Measurements from ENCODE around the gene ICE2. TPM values are rescaled to one million over a fixed set of nuclear protein-coding genes. Genes with fewer than 3 reads are reported as not detected.

Gene ICE2
- total and polyA plus RNA-seq, 8 donors: 10.5 to 127 (median 31.5) TPM

DNA sequence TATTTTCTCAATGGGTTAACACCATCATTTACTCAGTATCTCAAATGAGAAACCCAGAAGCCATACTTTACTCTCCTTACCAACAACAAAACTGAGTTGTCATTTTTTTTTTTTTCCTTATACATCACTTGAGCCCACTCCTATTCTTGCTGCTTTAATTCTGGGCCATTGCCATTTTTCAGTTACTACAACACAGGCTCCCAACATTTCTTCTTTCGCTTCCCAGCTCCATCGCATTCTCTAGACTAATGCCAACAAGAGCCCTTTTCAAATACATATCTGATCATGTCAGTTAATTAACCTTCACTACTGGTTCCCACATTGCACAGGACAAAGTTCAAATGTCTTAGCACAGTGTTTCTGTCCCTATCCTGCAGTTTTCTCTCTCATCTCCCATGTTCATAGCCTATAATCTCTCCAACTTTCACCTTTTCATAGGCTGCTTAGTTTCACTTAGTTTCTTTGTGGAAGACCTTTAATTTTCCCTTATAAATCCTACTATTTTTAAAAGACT is 58.7 kb downstream of the ICE2 start:
- DNase-seq: peak in 1 of 2 donors; percentile 26
- TF ChIP-seq POLR2AphosphoS5 (IDR thresholded peaks at IDR 0.05) (no peak), POLR2A (IDR thresholded peaks at IDR 0.05) (no peak), EP300 (IDR thresholded peaks at IDR 0.05) (no peak)
- TF ChIP-seq, protein P1, sequence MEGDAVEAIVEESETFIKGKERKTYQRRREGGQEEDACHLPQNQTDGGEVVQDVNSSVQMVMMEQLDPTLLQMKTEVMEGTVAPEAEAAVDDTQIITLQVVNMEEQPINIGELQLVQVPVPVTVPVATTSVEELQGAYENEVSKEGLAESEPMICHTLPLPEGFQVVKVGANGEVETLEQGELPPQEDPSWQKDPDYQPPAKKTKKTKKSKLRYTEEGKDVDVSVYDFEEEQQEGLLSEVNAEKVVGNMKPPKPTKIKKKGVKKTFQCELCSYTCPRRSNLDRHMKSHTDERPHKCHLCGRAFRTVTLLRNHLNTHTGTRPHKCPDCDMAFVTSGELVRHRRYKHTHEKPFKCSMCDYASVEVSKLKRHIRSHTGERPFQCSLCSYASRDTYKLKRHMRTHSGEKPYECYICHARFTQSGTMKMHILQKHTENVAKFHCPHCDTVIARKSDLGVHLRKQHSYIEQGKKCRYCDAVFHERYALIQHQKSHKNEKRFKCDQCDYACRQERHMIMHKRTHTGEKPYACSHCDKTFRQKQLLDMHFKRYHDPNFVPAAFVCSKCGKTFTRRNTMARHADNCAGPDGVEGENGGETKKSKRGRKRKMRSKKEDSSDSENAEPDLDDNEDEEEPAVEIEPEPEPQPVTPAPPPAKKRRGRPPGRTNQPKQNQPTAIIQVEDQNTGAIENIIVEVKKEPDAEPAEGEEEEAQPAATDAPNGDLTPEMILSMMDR (IDR thresholded peaks at IDR 0.05): no peak
- WGBS, 5 donors: 61 to 87% (median 65%) methylated on average over 2 of the region's 2 CpGs
- intact Hi-C loops (cut with DNase I; ENCODE audit: low total_unique reads): no loop called here
- Histone ChIP-seq H3K4me3 (no peak overlapping the region), H3K36me3 (peaks cover 0 to 12% (median 2%) of the 10 kb centered on the region in 4 donors), H3K27me3 (no peaks in the 10 kb centered on the region), H3K9me3 (no peaks in the 10 kb centered on the region), H3K4me1 (peaks cover 0 to 50% (median 19%) of the 10 kb centered on the region in 4 donors), H3K27ac (no peak overlapping the region)

DNA sequence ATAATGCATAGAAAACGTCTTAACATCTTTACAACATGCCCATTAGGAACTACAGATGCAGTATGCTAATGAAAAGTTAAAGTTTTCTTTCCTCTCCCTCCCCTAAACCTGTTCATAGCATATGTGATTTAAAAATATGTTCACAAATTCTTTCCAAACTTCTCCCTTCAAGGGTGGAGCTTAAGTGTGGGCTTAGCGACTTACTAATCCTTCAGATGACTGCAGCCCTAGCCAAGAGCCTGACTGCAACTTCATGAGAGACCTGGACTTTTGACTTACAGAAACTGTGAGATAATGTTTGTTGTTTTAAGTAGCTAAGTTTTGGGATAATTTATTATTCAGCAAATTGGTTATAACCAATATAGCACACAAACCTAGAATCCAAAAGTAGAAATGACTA is 59.2 kb downstream of the ICE2 start:
- no peak overlapping the region for H3K27ac ChIP-seq
- TF ChIP-seq, protein P1 (IDR thresholded peaks at IDR 0.05): no peak
- TF ChIP-seq POLR2A (IDR thresholded peaks at IDR 0.05): no peak
- no peak for TF ChIP-seq EP300 (IDR thresholded peaks at IDR 0.05)
- TF ChIP-seq POLR2AphosphoS5 (IDR thresholded peaks at IDR 0.05): no peak
- intact Hi-C loops (cut with DNase I; ENCODE audit: low total_unique reads): no loop called here
- peaks cover 0 to 12% (median 2%) of the 10 kb centered on the region in 4 donors for H3K36me3 ChIP-seq
- no peaks in the 10 kb centered on the region for H3K27me3 ChIP-seq
- peaks cover 0 to 50% (median 19%) of the 10 kb centered on the region in 4 donors for H3K4me1 ChIP-seq
- no peaks in the 10 kb centered on the region for H3K9me3 ChIP-seq
- H3K4me3 ChIP-seq: no peak overlapping the region
- WGBS, 5 donors: 54 to 75% (median 57%) methylated on average over 2 of the region's 2 CpGs
- peak in 1 of 2 donors; percentile 56 for DNase-seq

DNA sequence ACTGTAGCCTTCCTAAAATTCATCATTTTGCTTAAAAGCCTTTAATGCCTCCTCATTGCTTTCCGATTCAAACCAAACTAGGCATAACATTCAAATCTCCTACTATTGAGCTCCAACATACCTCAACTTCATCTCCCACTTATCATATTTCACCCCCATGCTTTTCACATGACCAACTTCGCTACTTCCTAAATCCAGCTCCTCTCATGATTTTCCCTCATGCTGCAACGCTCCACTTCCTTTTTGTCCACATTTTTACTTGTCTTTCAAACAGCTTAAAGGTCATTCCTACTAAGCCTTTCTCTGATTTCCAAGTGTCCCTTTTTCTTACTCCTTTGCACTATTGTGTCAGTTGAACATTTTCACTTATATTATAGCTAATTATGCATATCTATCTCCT is 60.8 kb downstream of the ICE2 start:
- H3K36me3 ChIP-seq: peaks cover 0 to 12% (median 2%) of the 10 kb centered on the region in 4 donors
- H3K9me3 ChIP-seq: no peaks in the 10 kb centered on the region
- no peak overlapping the region for H3K4me3 ChIP-seq
- H3K27me3 ChIP-seq: no peaks in the 10 kb centered on the region
- no peak overlapping the region for H3K27ac ChIP-seq
- intact Hi-C loops (cut with DNase I; ENCODE audit: low total_unique reads): no loop called here
- TF ChIP-seq POLR2AphosphoS5 (IDR thresholded peaks at IDR 0.05) (no peak), POLR2A (IDR thresholded peaks at IDR 0.05) (no peak)
- no peak for DNase-seq
- peaks cover 5 to 50% (median 28%) of the 10 kb centered on the region in 4 donors for H3K4me1 ChIP-seq
- 82 to 95% (median 90%) methylated on average over 3 of the region's 3 CpGs for WGBS, 5 donors

DNA sequence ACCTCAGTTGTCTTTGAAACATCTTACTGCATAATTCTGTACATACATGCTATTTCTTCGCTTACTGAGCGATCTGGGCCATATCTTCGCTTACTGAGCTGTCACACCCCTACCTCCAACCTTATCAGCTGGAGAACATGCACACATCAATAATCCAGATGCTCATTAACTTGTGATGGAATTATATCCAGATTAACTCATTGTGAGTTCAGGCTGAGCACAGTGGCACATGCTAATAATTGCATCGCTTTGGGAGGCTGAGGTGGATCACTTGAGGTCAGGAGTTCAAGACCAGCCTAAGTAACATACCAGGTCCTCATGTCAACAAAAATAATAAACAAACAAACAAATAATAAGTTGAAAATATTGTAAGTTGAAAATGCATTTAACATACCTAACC is 61.8 kb downstream of the ICE2 start:
- Histone ChIP-seq H3K27ac (no peak overlapping the region), H3K4me3 (no peak overlapping the region), H3K36me3 (peaks cover 0 to 3% (median 0%) of the 10 kb centered on the region in 4 donors), H3K27me3 (no peaks in the 10 kb centered on the region), H3K9me3 (no peaks in the 10 kb centered on the region), H3K4me1 (peaks cover 5 to 47% (median 24%) of the 10 kb centered on the region in 4 donors)
- TF ChIP-seq EP300 (IDR thresholded peaks at IDR 0.05) (no peak), POLR2AphosphoS5 (IDR thresholded peaks at IDR 0.05) (no peak), POLR2A (IDR thresholded peaks at IDR 0.05) (no peak)
- TF ChIP-seq, protein P1 (IDR thresholded peaks at IDR 0.05): no peak
- 90 to 98% (median 94%) methylated on average over 4 of the region's 4 CpGs for WGBS, 5 donors
- DNase-seq: no peak
- intact Hi-C loops (cut with DNase I; ENCODE audit: low total_unique reads): no loop called here

DNA sequence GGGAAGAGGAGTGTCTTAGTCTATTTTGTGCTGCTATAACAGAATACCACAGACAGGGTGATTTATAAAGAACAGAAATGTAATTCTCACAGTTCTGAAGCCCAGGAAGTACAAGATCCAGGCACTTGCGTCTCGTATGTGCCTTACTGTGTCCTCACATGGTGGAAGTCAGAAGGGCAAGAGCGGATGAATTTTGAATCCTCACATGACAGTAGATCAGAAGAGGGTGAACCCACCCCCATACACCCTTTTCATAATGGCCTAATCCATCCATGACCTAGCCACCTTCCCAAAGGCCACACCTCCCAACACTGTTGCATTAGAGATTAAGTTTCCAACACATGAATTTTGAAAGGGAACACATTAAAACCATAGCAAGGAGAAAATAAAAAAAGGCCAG is 62.5 kb downstream of the ICE2 start:
- 95 to 98% (median 97%) methylated on average over 3 of the region's 3 CpGs for WGBS, 5 donors
- no peak overlapping the region for H3K4me3 ChIP-seq
- intact Hi-C loops (cut with DNase I; ENCODE audit: low total_unique reads): no loop called here
- no peaks in the 10 kb centered on the region for H3K36me3 ChIP-seq
- H3K27ac ChIP-seq: no peak overlapping the region
- DNase-seq: no peak
- TF ChIP-seq, protein P1 (IDR thresholded peaks at IDR 0.05): no peak
- no peak for TF ChIP-seq POLR2AphosphoS5 (IDR thresholded peaks at IDR 0.05)
- no peak for TF ChIP-seq POLR2A (IDR thresholded peaks at IDR 0.05)
- no peak for TF ChIP-seq EP300 (IDR thresholded peaks at IDR 0.05)
- peaks cover 5 to 43% (median 22%) of the 10 kb centered on the region in 4 donors for H3K4me1 ChIP-seq
- no peaks in the 10 kb centered on the region for H3K9me3 ChIP-seq
- no peaks in the 10 kb centered on the region for H3K27me3 ChIP-seq

Measured in stomach (tissue), 9 donors.